GM19467 (cell line): Measurements from ENCODE around the gene TNFRSF6B.
"Not testable (repeated sequence)": the region's sequence is repeated elsewhere in the genome, so short reads cannot be mapped to it uniquely, and the experiment has no call there.

ENCODE experiments used
- ATAC-seq: cut with Tn5 transposase; IDR thresholded peaks from one replicate; pipeline ENCODE4 v1.9.1; 2021; ENCODE audit warnings: mild to moderate bottlenecking, moderate library complexity; ENCODE audit not compliant: unreplicated experiment

TNFRSF6B gene

GRCh38 chr20:63661959-63662812, 34.3 kb upstream of the TNFRSF6B start:
- no peak for ATAC-seq

- no peak for ATAC-seq
Measured at GRCh38 chr20:63662813-63663189, 33.7 kb upstream of the TNFRSF6B start.

GRCh38 chr20:63663332-63664066, 33.0 kb upstream of the TNFRSF6B start:
- no peak for ATAC-seq

GRCh38 chr20:63664143-63664851, 32.2 kb upstream of the TNFRSF6B start:
- ATAC-seq, result no peak

- no peak for ATAC-seq
Measured at GRCh38 chr20:63664861-63665594, 31.4 kb upstream of the TNFRSF6B start.

GRCh38 chr20:63665708-63666107, 30.7 kb upstream of the TNFRSF6B start:
- ATAC-seq, result no peak

GRCh38 chr20:63667858-63668257, 28.6 kb upstream of the TNFRSF6B start:
- no peak for ATAC-seq

- ATAC-seq, result no peak
Measured at GRCh38 chr20:63668351-63668750, 28.1 kb upstream of the TNFRSF6B start.

- ATAC-seq, result not testable (repeated sequence)
Measured at GRCh38 chr20:63671695-63672094, 24.8 kb upstream of the TNFRSF6B start.

GRCh38 chr20:63672666-63673065, 23.8 kb upstream of the TNFRSF6B start:
- no peak for ATAC-seq

GRCh38 chr20:63673951-63674350, 22.5 kb upstream of the TNFRSF6B start:
- ATAC-seq, result no peak

GRCh38 chr20:63675681-63676368, 20.6 kb upstream of the TNFRSF6B start:
- ATAC-seq, result no peak

GRCh38 chr20:63678071-63678470, 18.4 kb upstream of the TNFRSF6B start:
- no peak for ATAC-seq

GRCh38 chr20:63678667-63679465, 17.6 kb upstream of the TNFRSF6B start:
- ATAC-seq, result no peak

- ATAC-seq, result no peak
Measured at GRCh38 chr20:63679799-63680305, 16.6 kb upstream of the TNFRSF6B start.

GRCh38 chr20:63680427-63680826, 16.0 kb upstream of the TNFRSF6B start:
- ATAC-seq, result no peak

- ATAC-seq, result no peak
Measured at GRCh38 chr20:63680857-63681608, 15.4 kb upstream of the TNFRSF6B start.

- ATAC-seq, result no peak
Measured at GRCh38 chr20:63681609-63682142, 14.8 kb upstream of the TNFRSF6B start.
